Embryonic facial prominence (tissue), 1 donor: Measurements from ENCODE around the gene PPP4R3B.

Source experiments
- DNase-seq: peaks from one replicate; pipeline ENCODE4 v3.0.0-alpha.2; 2016; ENCODE audit errors: extremely low spot score

The PPP4R3B gene

DNA sequence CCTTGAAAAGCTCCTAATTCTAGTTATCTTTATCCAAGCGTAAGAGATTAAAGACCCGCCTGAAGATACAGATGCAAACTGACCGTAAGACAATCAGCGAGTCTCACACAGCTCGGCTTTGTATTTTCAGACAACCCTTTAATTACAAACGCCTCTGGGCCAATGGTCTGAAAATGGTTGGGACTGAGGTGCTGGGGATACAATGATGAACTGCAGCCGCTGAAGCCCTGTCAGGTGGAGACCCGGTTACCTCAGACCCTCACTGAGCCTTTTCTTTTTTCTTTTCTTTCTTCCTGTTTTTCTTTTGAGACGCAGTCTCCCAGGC lies 98.6 kb downstream of the PPP4R3B start:
- DNase-seq: no peak

GRCh38 chr2:55511508-55512124 lies 105.8 kb downstream of the PPP4R3B start:
- DNase-seq: no peak

GRCh38 chr2:55502590-55503141 lies 114.8 kb downstream of the PPP4R3B start:
- DNase-seq: no peak

DNA sequence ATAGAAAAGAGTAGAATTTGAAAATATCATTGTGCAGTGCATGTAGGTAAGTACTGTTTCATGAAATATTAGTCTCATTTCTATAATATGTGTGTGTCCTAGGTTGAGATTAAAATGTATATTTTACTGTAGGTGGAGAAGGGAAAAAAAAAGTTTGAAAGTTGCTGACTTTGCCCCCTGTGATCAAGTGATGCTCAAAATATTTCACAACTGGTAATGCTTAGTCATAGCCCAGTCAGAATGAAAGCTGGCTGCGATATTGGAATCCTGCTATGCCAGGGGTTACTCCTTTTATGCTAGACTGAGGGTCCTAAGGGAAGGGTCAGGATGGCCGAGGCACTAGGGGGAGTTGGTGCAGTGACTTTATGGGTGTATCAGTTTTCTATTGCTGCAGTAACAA lies 117.4 kb downstream of the PPP4R3B start:
- DNase-seq: no peak

GRCh38 chr2:55498582-55498981 lies 118.8 kb downstream of the PPP4R3B start:
- DNase-seq: no peak
